Endothelial cell of umbilical vein (primary cell): ENCODE measurements around the gene TRAPPC12. TPM values are rescaled to one million over a fixed set of nuclear protein-coding genes. Genes with fewer than 3 reads are reported as not detected.

Experiments
- BruUV-seq: library from RNA; stranded (reverse); fragments of 400-500 nt; replicated peaks from 2 replicates; lab custom pipeline; 2021; lab: Mats Ljungman, UMichigan
- CTCF ChIA-PET: fragments of 300-600, 350-600 bp; sonication (Branson Sonifier 250); formaldehyde crosslinking; loops from one replicate; lab custom pipeline; 2021; ENCODE audit warnings: antibody characterized with exemption, inconsistent platforms; lab: Charles Lee
- POLR2A ChIA-PET: fragments of 300-600, 350-600 bp; sonication (Branson Sonifier 250); formaldehyde crosslinking; loops from one replicate; lab custom pipeline; 2021; ENCODE audit warnings: antibody characterized with exemption, inconsistent platforms; lab: Charles Lee
- DNase-seq: peaks from one replicate; pipeline ENCODE4 v3.0.0-alpha.2; 2011; ENCODE audit warnings: low read depth, low spot score
- FAIRE-seq: peaks from 2 replicates; lab custom pipeline; 2011; peaks lifted over from hg19 to GRCh38; lab: Jason Lieb, UNC
- H2AFZ ChIP-seq: 2 replicates; pipeline ENCODE4 v1.6.0; 2012; ENCODE audit warnings: low read depth, low read length, control low read depth, inconsistent platforms
- H3K27ac ChIP-seq: 2 replicates; pipeline ENCODE4 v1.5.1; 2011; ENCODE audit warnings: low read depth, mild to moderate bottlenecking, control low read depth, low read length, moderate library complexity; ENCODE audit not compliant: insufficient read depth
- H3K27me3 ChIP-seq, 2 experiments: 2 replicates each; pipeline versions ENCODE4 v1.6.0 to v1.6.1; 2011; ENCODE audit warnings: low read length in 2 of 2, mixed read lengths in 1 of 2; ENCODE audit not compliant: control insufficient read depth in 2 of 2, insufficient read depth in 2 of 2
- H3K36me3 ChIP-seq, 2 experiments: 2 replicates in 1 of 2; 3 replicates in 1 of 2; pipeline ENCODE4 v1.5.1; 2011; ENCODE audit warnings: low read length in 2 of 2, mild to moderate bottlenecking in 1 of 2, moderate library complexity in 1 of 2; ENCODE audit not compliant: control insufficient read depth in 2 of 2, insufficient read depth in 2 of 2; ENCODE audit errors: extremely low read depth in 1 of 2
- H3K4me1 ChIP-seq: 3 replicates; pipeline ENCODE4 v1.5.1; 2011; ENCODE audit warnings: mild to moderate bottlenecking, low read length; ENCODE audit not compliant: control insufficient read depth, insufficient read depth; ENCODE audit errors: extremely low read depth
- H3K4me2 ChIP-seq: 2 replicates; pipeline ENCODE4 v1.6.1; 2011; ENCODE audit warnings: low read length, control low read depth, mixed read lengths; ENCODE audit not compliant: insufficient read depth
- H3K4me3 ChIP-seq, 3 experiments: fragments of 200-600 bp in 1 of 3; sonication (generic), shearing (Covaris generic) in 1 of 3; replicated peaks in 1 of 3; 2 replicates each; pipeline ENCODE4 v1.5.1; 2011 to 2016; ENCODE audit warnings: control low read depth in 3 of 3, low read length in 3 of 3, mild to moderate bottlenecking in 2 of 3, inconsistent platforms in 1 of 3, low read depth in 1 of 3, moderate library complexity in 1 of 3; ENCODE audit not compliant: insufficient read depth in 1 of 3
- H3K79me2 ChIP-seq: 2 replicates; pipeline ENCODE4 v1.6.0; 2012; ENCODE audit warnings: low read length, inconsistent platforms; ENCODE audit not compliant: control insufficient read depth, insufficient read depth
- H3K9ac ChIP-seq: replicated peaks from 2 replicates; pipeline ENCODE3; 2011; ENCODE audit warnings: low read length, control low read depth; ENCODE audit not compliant: insufficient read depth; ENCODE audit errors: extremely low read depth
- H3K9me1 ChIP-seq: replicated peaks from 3 replicates; pipeline ENCODE4 v1.6.0; 2011; ENCODE audit warnings: mild to moderate bottlenecking, low read length; ENCODE audit not compliant: control insufficient read depth, insufficient read depth; ENCODE audit errors: extremely low read depth
- H3K9me3 ChIP-seq: replicated peaks from 2 replicates; pipeline ENCODE4 v1.5.1; 2012; ENCODE audit warnings: low read length, inconsistent platforms; ENCODE audit not compliant: control insufficient read depth, insufficient read depth
- H4K20me1 ChIP-seq: replicated peaks from 2 replicates; pipeline ENCODE3; 2011; ENCODE audit warnings: mild to moderate bottlenecking, low read length; ENCODE audit not compliant: control insufficient read depth, insufficient read depth; ENCODE audit errors: extremely low read depth
- EZH2 ChIP-seq: IDR thresholded peaks from 2 replicates; pipeline ENCODE4 v1.6.1; 2012; ENCODE audit warnings: borderline replicate concordance, low read depth, mild to moderate bottlenecking, moderate library complexity, low read length, inconsistent platforms; ENCODE audit not compliant: severe bottlenecking
- FOS ChIP-seq: IDR thresholded peaks from 2 replicates; pipeline ENCODE4 v1.6.1; 2011; ENCODE audit warnings: mild to moderate bottlenecking, low read length, moderate library complexity, borderline replicate concordance; ENCODE audit not compliant: insufficient read depth
- GATA2 ChIP-seq: IDR thresholded peaks from 2 replicates; pipeline ENCODE4 v1.7.0; 2011; ENCODE audit warnings: low read depth, mild to moderate bottlenecking, moderate library complexity, mixed read lengths, low read length; ENCODE audit not compliant: insufficient read length, insufficient read depth
- JUN ChIP-seq: IDR thresholded peaks from 2 replicates; pipeline ENCODE4 v1.6.1; 2011; ENCODE audit warnings: borderline replicate concordance, low read depth; ENCODE audit not compliant: insufficient read length, insufficient read depth
- MAX ChIP-seq: IDR thresholded peaks from 2 replicates; pipeline ENCODE4 v1.6.1; 2011; ENCODE audit not compliant: insufficient read depth, insufficient read length
- MYC ChIP-seq: IDR thresholded peaks from one replicate; pipeline ENCODE4 v1.6.1; 2011; ENCODE audit warnings: mild to moderate bottlenecking, low read depth, low read length
- POLR2A ChIP-seq: IDR thresholded peaks from 2 replicates; pipeline ENCODE4 v1.6.1; 2012; ENCODE audit warnings: low read depth, mild to moderate bottlenecking, control low read depth, low read length
- POLR2AphosphoS5 ChIP-seq: IDR thresholded peaks from 2 replicates; pipeline ENCODE4 v1.6.1; 2012; ENCODE audit warnings: low read depth, mild to moderate bottlenecking, control low read depth, low read length, moderate library complexity; ENCODE audit not compliant: insufficient read depth
- dilution Hi-C: fragments of 300-500 bp; cut with MboI; formaldehyde crosslinking; loops from one replicate; pipeline ENCODE4 v1.15.0; 2019; ENCODE audit warnings: low sequenced_read_pairs; ENCODE audit not compliant: extremely low pct_ligation_motif_present
- intact Hi-C: fragments of 100-400 bp; cut with micrococcal nuclease; formaldehyde crosslinking; loops from one replicate; pipeline ENCODE4 v1.10.0; 2022
- polyA plus RNA-seq, 4 experiments: library from polyadenylated mRNA; depleted of rRNA in 3 of 4; stranded (reverse) in 3 of 4; unstranded in 1 of 4; fragments of >200 nt; gene quantifications; 2 replicates each; pipeline versions ENCODE4 v1.2.1 to v1.2.3, GENCODE V29; 2011 to 2012; ENCODE audit warnings: missing spikeins in 1 of 4
- total RNA-seq: library from RNA; stranded (reverse); gene quantifications from 2 replicates; pipeline ENCODE4 v1.2.3, GENCODE V29; 2021
- TF ChIP-seq, protein P1 (sequence below), 2 donors: IDR thresholded peaks; 1 replicate in 1 of 2; 2 replicates in 1 of 2; pipeline ENCODE4 v1.5.1; 2011; ENCODE audit warnings: low read length in 2 of 2, mild to moderate bottlenecking in 2 of 2, moderate library complexity in 2 of 2, control low read depth in 1 of 2, inconsistent platforms in 1 of 2, low read depth in 1 of 2; ENCODE audit not compliant: insufficient read depth in 1 of 2; ENCODE audit errors: extremely low read depth in 1 of 2

The TRAPPC12 gene
- total and polyA plus RNA-seq, 2 donors (not counting 3 experiments of a cell fraction or from before 2014, with no cell fraction given): 47.5 to 81.5 TPM

- no peak for DNase-seq
These were observed 53.8 kb downstream of the TRAPPC12 start for GRCh38 chr2:3433339-3433699.

DNA sequence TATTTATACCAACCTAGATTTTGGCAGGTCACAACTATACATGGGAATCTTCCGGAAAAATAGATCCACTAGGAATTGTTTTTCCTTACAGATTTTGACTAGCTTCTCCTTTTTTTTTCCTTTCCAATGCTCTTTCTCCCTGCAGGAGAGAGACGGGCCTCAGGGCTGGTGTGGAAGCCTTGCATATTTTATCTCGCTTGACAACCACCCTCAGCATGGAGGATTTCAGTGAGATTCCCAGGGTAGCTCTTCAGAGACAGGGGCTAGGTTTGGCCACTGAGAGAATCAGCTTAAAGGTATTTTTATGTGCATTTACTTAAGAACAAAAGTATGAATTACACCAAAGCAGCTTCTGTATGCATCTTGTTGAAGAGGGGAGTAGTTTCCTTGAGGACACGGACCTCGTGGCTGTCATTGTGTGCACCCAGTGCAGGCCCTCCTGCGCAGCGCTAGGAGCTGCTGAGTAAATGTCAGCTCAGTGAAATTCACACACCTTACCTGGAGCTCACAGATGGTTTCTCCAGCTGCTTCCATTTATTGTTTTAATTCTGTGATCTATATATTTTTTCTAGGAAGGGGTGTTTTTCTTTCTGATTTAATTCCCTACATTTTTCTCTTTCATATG is 54.4 kb downstream of the TRAPPC12 start:
- TF ChIP-seq POLR2AphosphoS5 (no peak), EZH2 (no peak), JUN (no peak), GATA2 (no peak), MAX (no peak), MYC (no peak), FOS (no peak), POLR2A (no peak)
- TF ChIP-seq, protein P1, sequence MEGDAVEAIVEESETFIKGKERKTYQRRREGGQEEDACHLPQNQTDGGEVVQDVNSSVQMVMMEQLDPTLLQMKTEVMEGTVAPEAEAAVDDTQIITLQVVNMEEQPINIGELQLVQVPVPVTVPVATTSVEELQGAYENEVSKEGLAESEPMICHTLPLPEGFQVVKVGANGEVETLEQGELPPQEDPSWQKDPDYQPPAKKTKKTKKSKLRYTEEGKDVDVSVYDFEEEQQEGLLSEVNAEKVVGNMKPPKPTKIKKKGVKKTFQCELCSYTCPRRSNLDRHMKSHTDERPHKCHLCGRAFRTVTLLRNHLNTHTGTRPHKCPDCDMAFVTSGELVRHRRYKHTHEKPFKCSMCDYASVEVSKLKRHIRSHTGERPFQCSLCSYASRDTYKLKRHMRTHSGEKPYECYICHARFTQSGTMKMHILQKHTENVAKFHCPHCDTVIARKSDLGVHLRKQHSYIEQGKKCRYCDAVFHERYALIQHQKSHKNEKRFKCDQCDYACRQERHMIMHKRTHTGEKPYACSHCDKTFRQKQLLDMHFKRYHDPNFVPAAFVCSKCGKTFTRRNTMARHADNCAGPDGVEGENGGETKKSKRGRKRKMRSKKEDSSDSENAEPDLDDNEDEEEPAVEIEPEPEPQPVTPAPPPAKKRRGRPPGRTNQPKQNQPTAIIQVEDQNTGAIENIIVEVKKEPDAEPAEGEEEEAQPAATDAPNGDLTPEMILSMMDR (IDR thresholded peaks at IDR 0.05; ENCODE audit: extremely low read depth in 1 of 2, insufficient read depth in 1 of 2, low read depth in 1 of 2, low read length in 2 of 2): no peak
- ChIA-PET CTCF (interaction anchor here (1.8 to 1.9 kb wide), 2 partner anchors 11 to 28 kb away, joined by 12 to 18 read pairs; no protein-coding TSS in a partner anchor), POLR2A (no interaction called here)
- Histone ChIP-seq H3K9me3 (no peaks in the 10 kb centered on the region), H3K27me3 (no peaks in the 10 kb centered on the region), H3K4me1 (no peaks in the 10 kb centered on the region), H3K9ac (no peak overlapping the region), H3K4me3 (no peak overlapping the region), H3K79me2 (no peaks in the 10 kb centered on the region), H4K20me1 (no peaks in the 10 kb centered on the region), H3K36me3 (peaks cover 2 to 6% of the 10 kb centered on the region in 2 experiments), H3K27ac (no peak overlapping the region), H2AFZ (no peak overlapping the region), H3K9me1 (no peaks in the 10 kb centered on the region), H3K4me2 (no peak overlapping the region)
- BruUV-seq: no TSS peak
- intact Hi-C loops: no loop called here
- DNase-seq (no peak), FAIRE-seq (no peak)
- dilution Hi-C loops: no loop called here

More at GRCh38 chr2:3433339-3433699, 53.8 kb downstream of the TRAPPC12 start:
- ChIA-PET POLR2A (no interaction called here), CTCF (interaction anchor here (1.8 to 1.9 kb wide), 2 partner anchors 11 to 29 kb away, joined by 12 to 18 read pairs; no protein-coding TSS in a partner anchor)
- no peak for TF ChIP-seq JUN
- no peak for TF ChIP-seq MYC
- no peak for TF ChIP-seq EZH2
- TF ChIP-seq FOS: no peak
- TF ChIP-seq MAX: no peak
- TF ChIP-seq GATA2: no peak
- no peak for TF ChIP-seq POLR2A
- dilution Hi-C loops: no loop called here
- H4K20me1 ChIP-seq: no peaks in the 10 kb centered on the region
- intact Hi-C loops: no loop called here
- no TSS peak for BruUV-seq
- H2AFZ ChIP-seq: no peak overlapping the region
- no peak overlapping the region for H3K27ac ChIP-seq
- H3K9me3 ChIP-seq: no peaks in the 10 kb centered on the region
- peaks cover 2 to 8% of the 10 kb centered on the region in 2 experiments for H3K36me3 ChIP-seq
- no peaks in the 10 kb centered on the region for H3K9me1 ChIP-seq
- no peaks in the 10 kb centered on the region for H3K27me3 ChIP-seq
- H3K4me3 ChIP-seq: no peak overlapping the region
- no peaks in the 10 kb centered on the region for H3K79me2 ChIP-seq
- no peaks in the 10 kb centered on the region for H3K4me1 ChIP-seq
- H3K4me2 ChIP-seq: no peak overlapping the region
- H3K9ac ChIP-seq: no peak overlapping the region
- FAIRE-seq: no peak
